Panc1 (cell line): ENCODE results near the gene BMP7. TPM values are rescaled to one million over a fixed set of nuclear protein-coding genes. Genes with fewer than 3 reads are reported as not detected.

Experiments used
- ATAC-seq: fragments of 200-7000 bp; cut with Tn5 transposase; 2 replicates; pipeline ENCODE4 v1.9.1; 2020; ENCODE audit warnings: mild to moderate bottlenecking, moderate library complexity
- BruUV-seq: library from RNA; stranded (reverse); fragments of 400-500 nt; replicated peaks from 2 replicates; lab custom pipeline; 2021; lab: Mats Ljungman, UMichigan
- CTCF ChIA-PET: fragments of 300-600 bp; sonication (Branson Sonifier 250); formaldehyde crosslinking; loops from one replicate; lab custom pipeline; 2022; ENCODE audit warnings: antibody characterized with exemption; lab: Charles Lee
- POLR2A ChIA-PET: fragments of 300-600 bp; sonication (Branson Sonifier 250); formaldehyde crosslinking; loops from one replicate; lab custom pipeline; 2022; ENCODE audit warnings: antibody characterized with exemption; lab: Charles Lee
- DNase-seq: peaks from one replicate; pipeline ENCODE4 v3.0.0-alpha.2; 2010; ENCODE audit warnings: low read depth, low spot score
- H3K27ac ChIP-seq: 2 replicates; pipeline ENCODE4 v1.5.1; 2011; ENCODE audit warnings: mild to moderate bottlenecking, low read length, inconsistent platforms
- H3K27me3 ChIP-seq: fragments of 200-500 bp; sonication (Bioruptor generic); 2 replicates; pipeline ENCODE4 v1.6.0; 2014; ENCODE audit warnings: low read length, inconsistent platforms; ENCODE audit not compliant: control insufficient read depth, insufficient read depth
- H3K36me3 ChIP-seq: fragments of 200-500 bp; sonication (Bioruptor generic); 2 replicates; pipeline ENCODE4 v1.5.1; 2014; ENCODE audit warnings: inconsistent platforms, mild to moderate bottlenecking, low read length, moderate library complexity; ENCODE audit not compliant: control insufficient read depth, insufficient read depth
- H3K4me1 ChIP-seq: 2 replicates; pipeline ENCODE4 v1.5.1; 2011; ENCODE audit warnings: inconsistent platforms, mild to moderate bottlenecking, low read length, moderate library complexity; ENCODE audit not compliant: control insufficient read depth, insufficient read depth
- H3K4me3 ChIP-seq, 2 experiments: 2 replicates each; pipeline ENCODE4 v1.5.1; 2011 to 2012; ENCODE audit warnings: low read depth in 2 of 2, low read length in 2 of 2, mild to moderate bottlenecking in 2 of 2, inconsistent platforms in 1 of 2, moderate library complexity in 1 of 2
- H3K9me3 ChIP-seq: fragments of 200-500 bp; sonication (Bioruptor generic); 2 replicates; pipeline ENCODE4 v1.5.1; 2014; ENCODE audit warnings: low read depth, mild to moderate bottlenecking, inconsistent platforms, low read length, moderate library complexity; ENCODE audit not compliant: control insufficient read depth, insufficient read depth
- CTCF ChIP-seq: fragments of 450-650 bp; IDR thresholded peaks from 2 replicates; pipeline ENCODE4 v1.5.1; 2017; ENCODE audit warnings: mild to moderate bottlenecking
- POLR2AphosphoS5 ChIP-seq: IDR thresholded peaks from 2 replicates; pipeline ENCODE4 v1.6.1; 2012; ENCODE audit warnings: mild to moderate bottlenecking, low read depth, low read length, moderate library complexity
- SIN3A ChIP-seq: IDR thresholded peaks from 2 replicates; pipeline ENCODE4 v1.6.1; 2012; ENCODE audit warnings: low read depth, mild to moderate bottlenecking, low read length, moderate library complexity, borderline replicate concordance; ENCODE audit not compliant: insufficient read depth
- TCF7L2 ChIP-seq: IDR thresholded peaks from 2 replicates; pipeline ENCODE4 v1.6.1; 2011; ENCODE audit warnings: mild to moderate bottlenecking, low read depth, low read length, inconsistent platforms
- in situ Hi-C: cut with HindIII; loops from 2 replicates; pipeline ENCODE4 v1.10.0; 2016; ENCODE audit warnings: low sequenced_read_pairs, low pct_unique_long_range_greater_than_20kb
- intact Hi-C: fragments of 100-400 bp; cut with micrococcal nuclease; formaldehyde crosslinking; loops from one replicate; pipeline ENCODE4 v1.10.0; 2022; ENCODE audit not compliant: unreplicated experiment
- total RNA-seq: library from RNA; stranded (reverse); gene quantifications from one replicate; pipeline ENCODE4 v1.2.1, GENCODE V29; 2021; ENCODE audit not compliant: unreplicated experiment
- TF ChIP-seq, protein P1 (sequence below), 2 experiments: IDR thresholded peaks; 2 replicates each; pipeline ENCODE4 v1.6.1; 2011 to 2012; ENCODE audit warnings: low read depth in 2 of 2, control low read depth in 1 of 2, low read length in 1 of 2, mild to moderate bottlenecking in 1 of 2, moderate library complexity in 1 of 2; ENCODE audit not compliant: insufficient read depth in 1 of 2

The BMP7 gene
- total RNA-seq, 1 experiment from 2014 or later = 11.5 TPM

- ChIA-PET POLR2A (interaction anchor here (0.6 kb wide), 1 partner anchor 160 kb away, joined by 5 read pairs; no protein-coding TSS in a partner anchor), CTCF (no interaction called here)
- H3K4me1 ChIP-seq = peaks cover 6% of the 10 kb centered on the region
- ATAC-seq = no peak
- no peak overlapping the region for H3K27ac ChIP-seq
- intact Hi-C loops = no loop called here
- H3K27me3 ChIP-seq = 0 out of 2 replicates have a peak, but pooled peaks cover 3% of the 10 kb centered on the region
- TF ChIP-seq TCF7L2 = no peak
- TF ChIP-seq SIN3A = no peak
- TF ChIP-seq CTCF = no peak
- TF ChIP-seq, protein P1, sequence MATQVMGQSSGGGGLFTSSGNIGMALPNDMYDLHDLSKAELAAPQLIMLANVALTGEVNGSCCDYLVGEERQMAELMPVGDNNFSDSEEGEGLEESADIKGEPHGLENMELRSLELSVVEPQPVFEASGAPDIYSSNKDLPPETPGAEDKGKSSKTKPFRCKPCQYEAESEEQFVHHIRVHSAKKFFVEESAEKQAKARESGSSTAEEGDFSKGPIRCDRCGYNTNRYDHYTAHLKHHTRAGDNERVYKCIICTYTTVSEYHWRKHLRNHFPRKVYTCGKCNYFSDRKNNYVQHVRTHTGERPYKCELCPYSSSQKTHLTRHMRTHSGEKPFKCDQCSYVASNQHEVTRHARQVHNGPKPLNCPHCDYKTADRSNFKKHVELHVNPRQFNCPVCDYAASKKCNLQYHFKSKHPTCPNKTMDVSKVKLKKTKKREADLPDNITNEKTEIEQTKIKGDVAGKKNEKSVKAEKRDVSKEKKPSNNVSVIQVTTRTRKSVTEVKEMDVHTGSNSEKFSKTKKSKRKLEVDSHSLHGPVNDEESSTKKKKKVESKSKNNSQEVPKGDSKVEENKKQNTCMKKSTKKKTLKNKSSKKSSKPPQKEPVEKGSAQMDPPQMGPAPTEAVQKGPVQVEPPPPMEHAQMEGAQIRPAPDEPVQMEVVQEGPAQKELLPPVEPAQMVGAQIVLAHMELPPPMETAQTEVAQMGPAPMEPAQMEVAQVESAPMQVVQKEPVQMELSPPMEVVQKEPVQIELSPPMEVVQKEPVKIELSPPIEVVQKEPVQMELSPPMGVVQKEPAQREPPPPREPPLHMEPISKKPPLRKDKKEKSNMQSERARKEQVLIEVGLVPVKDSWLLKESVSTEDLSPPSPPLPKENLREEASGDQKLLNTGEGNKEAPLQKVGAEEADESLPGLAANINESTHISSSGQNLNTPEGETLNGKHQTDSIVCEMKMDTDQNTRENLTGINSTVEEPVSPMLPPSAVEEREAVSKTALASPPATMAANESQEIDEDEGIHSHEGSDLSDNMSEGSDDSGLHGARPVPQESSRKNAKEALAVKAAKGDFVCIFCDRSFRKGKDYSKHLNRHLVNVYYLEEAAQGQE (IDR thresholded peaks at IDR 0.05; ENCODE audit: insufficient read depth in 1 of 2, low read depth in 2 of 2, low read length in 1 of 2) = no peak
- no peak for TF ChIP-seq POLR2AphosphoS5
- H3K36me3 ChIP-seq = no peaks in the 10 kb centered on the region
- BruUV-seq = no TSS peak
- H3K9me3 ChIP-seq = no peaks in the 10 kb centered on the region
- in situ Hi-C loops = no loop called here
- no peak for DNase-seq
- no peak overlapping the region for H3K4me3 ChIP-seq
Observed at GRCh38 chr20:57259121-57259937, 7.1 kb downstream of the BMP7 start.

DNA sequence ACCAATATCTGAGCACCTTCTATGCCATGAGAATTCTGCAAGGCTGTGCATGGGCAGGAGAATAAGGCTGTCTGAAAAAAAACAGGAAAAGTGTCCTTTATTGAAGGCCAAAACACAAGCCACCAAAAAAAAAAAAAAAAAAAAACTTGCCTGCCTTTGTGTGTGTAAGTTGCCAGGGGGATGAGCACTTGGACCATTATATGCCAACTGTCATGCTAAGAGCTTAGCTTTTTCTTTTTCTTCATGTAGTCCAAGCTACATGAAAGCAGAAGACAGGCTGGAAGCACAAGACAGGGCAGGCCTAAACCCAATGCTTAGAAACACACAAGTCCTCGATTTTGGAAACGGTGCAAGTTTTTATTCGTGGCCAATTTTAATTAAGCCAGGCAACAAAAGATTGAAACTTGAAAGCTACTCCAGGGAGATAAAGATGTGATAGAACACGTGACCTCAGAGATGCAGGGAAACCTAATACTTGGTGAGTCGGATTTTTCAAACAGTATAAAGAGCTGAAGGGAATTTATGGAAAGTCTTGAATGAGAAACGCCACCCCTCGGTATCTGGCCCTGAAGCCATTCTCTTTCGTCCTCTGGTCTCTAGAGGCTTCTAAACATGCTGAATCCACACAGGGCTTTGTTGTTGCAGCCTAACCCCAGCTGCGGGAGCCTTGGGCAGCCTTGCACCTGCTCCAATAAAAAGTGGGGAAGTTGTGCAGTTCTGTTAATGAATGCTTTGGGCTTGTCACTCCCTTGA is 8.6 kb downstream of the BMP7 start:
- no peaks in the 10 kb centered on the region for H3K9me3 ChIP-seq
- no peaks in the 10 kb centered on the region for H3K27me3 ChIP-seq
- CTCF ChIA-PET = no interaction called here
- H3K27ac ChIP-seq = no peak overlapping the region
- no peak for DNase-seq
- TF ChIP-seq TCF7L2 (no peak), SIN3A (no peak), POLR2AphosphoS5 (no peak), CTCF (no peak)
- TF ChIP-seq, protein P1 (IDR thresholded peaks at IDR 0.05; ENCODE audit: insufficient read depth in 1 of 2, low read depth in 2 of 2, low read length in 1 of 2) = no peak
- no TSS peak for BruUV-seq
- POLR2A ChIA-PET = no interaction called here
- H3K4me1 ChIP-seq = no peaks in the 10 kb centered on the region; the same call in 1 of the 2 replicates
- H3K4me3 ChIP-seq = no peak overlapping the region
- no peak for ATAC-seq
- in situ Hi-C loops (no loop called here), intact Hi-C loops (no loop called here)
- no peaks in the 10 kb centered on the region for H3K36me3 ChIP-seq
